Activated CD4-positive, alpha-beta T cell treated with anti-CD3 and anti-CD28 coated beads, Interleukin-2, amount 10 ng/mL, durations not matched to agents 7 days and 5 days (primary cell): ENCODE measurements around the gene TMEM229A. TPM values are rescaled to one million over a fixed set of nuclear protein-coding genes. Genes with fewer than 3 reads are reported as not detected.
A peak's percentile ranks its signal among the peaks of the same experiment; 100 is the strongest.
"Not testable (repeated sequence)": the region's sequence is repeated elsewhere in the genome, so short reads cannot be mapped to it uniquely, and the experiment has no call there.

Experiments
- CTCF ChIA-PET: fragments of 350-600 bp; sonication (Branson Sonifier 250); formaldehyde crosslinking; loops from one replicate; lab custom pipeline; 2021; ENCODE audit warnings: antibody characterized with exemption; lab: Charles Lee
- POLR2A ChIA-PET: fragments of 350-600 bp; sonication (Branson Sonifier 250); formaldehyde crosslinking; loops from one replicate; lab custom pipeline; 2021; ENCODE audit warnings: antibody characterized with exemption; lab: Charles Lee
- DNase-seq: peaks from one replicate; pipeline ENCODE4 v3.0.0-alpha.2; 2020
- H3K27ac Mint-ChIP-seq: one replicate; pipeline ENCODE4 v1.8.0; 2021; ENCODE audit warnings: mild to moderate bottlenecking, moderate library complexity, mixed read lengths
- H3K27me3 Mint-ChIP-seq: one replicate; pipeline ENCODE4 v1.8.0; 2021; ENCODE audit warnings: mixed read lengths
- H3K36me3 Mint-ChIP-seq: one replicate; pipeline ENCODE4 v1.8.0; 2021; ENCODE audit warnings: low read depth, mixed read lengths
- H3K4me1 Mint-ChIP-seq: one replicate; pipeline ENCODE4 v1.8.0; 2021; ENCODE audit warnings: mixed read lengths
- H3K4me3 Mint-ChIP-seq: one replicate; pipeline ENCODE4 v1.8.0; 2021; ENCODE audit warnings: mild to moderate bottlenecking, moderate library complexity, mixed read lengths
- H3K9me3 Mint-ChIP-seq: one replicate; pipeline ENCODE4 v1.8.0; 2021; ENCODE audit warnings: mixed read lengths
- total RNA-seq, 2 experiments: library from RNA; stranded (reverse); gene quantifications; one replicate each; pipeline ENCODE4 v1.2.3, GENCODE V29; 2021

The TMEM229A gene
- total RNA-seq, 2 experiments from 2014 or later, result not detected

DNA sequence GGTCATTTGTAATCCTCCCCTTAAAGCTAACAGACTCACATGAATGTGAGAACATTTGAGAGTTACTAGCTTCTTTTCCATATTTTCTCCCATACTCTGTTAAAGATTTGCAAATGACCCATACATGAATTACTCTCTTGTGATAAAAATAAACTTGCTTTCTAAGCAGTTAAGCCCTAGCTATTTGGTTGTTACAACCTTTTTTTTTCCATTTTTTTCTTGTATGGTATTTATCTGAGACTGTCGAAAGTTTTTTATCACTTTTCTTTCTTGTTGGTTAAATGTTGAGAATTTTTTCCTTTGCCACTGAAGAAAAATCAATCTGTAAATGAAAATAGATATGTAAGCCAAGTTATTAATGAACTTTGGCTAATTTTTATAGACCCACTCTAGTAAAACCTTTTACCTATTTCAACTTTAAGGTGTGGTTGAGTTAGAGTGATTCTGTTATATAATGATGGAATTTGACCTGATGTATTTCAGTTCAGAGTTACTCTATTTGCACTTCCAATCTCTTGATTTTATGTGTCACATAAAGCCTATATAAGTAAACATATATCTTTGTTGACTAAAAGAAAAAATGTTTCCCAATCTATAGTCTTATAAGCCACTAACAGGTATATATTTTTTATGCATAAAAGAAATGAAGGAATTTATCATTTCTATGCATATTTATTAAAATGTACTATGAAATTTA lies 19.0 kb upstream of the TMEM229A start:
- Mint-ChIP-seq H3K36me3 (no peaks in the 10 kb centered on the region), H3K27me3 (no peaks in the 10 kb centered on the region), H3K4me3 (no peak overlapping the region), H3K4me1 (no peaks in the 10 kb centered on the region), H3K27ac (no peak overlapping the region), H3K9me3 (no peaks in the 10 kb centered on the region)
- POLR2A ChIA-PET, result no interaction called here
- no peak for DNase-seq
- CTCF ChIA-PET, result no interaction called here

DNA sequence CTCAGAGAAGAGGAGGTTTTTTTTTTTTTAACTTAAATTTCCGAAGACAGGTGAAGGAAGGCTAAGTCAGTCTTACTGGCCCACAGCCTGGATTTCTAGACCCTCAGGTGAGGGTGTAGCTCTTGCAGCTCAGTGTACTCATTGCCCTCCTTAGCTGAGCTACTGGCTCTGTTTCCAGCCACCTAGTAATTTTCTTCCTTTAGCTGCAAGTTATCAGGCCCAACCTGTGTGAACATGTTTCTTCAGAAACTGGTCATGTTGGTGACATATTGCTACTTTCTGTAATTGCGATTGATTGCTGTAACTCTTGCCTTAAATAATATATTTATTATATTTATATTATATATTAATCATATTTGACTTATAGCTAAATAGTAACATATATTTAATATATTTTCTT lies 10.0 kb upstream of the TMEM229A start:
- ChIA-PET CTCF (no interaction called here), POLR2A (no interaction called here)
- no peak overlapping the region for H3K4me3 Mint-ChIP-seq
- no peaks in the 10 kb centered on the region for H3K27me3 Mint-ChIP-seq
- H3K4me1 Mint-ChIP-seq, result no peaks in the 10 kb centered on the region
- no peaks in the 10 kb centered on the region for H3K9me3 Mint-ChIP-seq
- H3K36me3 Mint-ChIP-seq, result no peaks in the 10 kb centered on the region
- no peak for DNase-seq
- H3K27ac Mint-ChIP-seq, result no peak overlapping the region

GRCh38 chr7:124041439-124041838 lies 8.6 kb upstream of the TMEM229A start:
- ChIA-PET CTCF (no interaction called here), POLR2A (no interaction called here)
- Mint-ChIP-seq H3K36me3 (no peaks in the 10 kb centered on the region), H3K4me3 (no peak overlapping the region), H3K27me3 (peaks cover 3% of the 10 kb centered on the region), H3K4me1 (no peaks in the 10 kb centered on the region), H3K9me3 (no peaks in the 10 kb centered on the region), H3K27ac (no peak overlapping the region)
- no peak for DNase-seq

DNA sequence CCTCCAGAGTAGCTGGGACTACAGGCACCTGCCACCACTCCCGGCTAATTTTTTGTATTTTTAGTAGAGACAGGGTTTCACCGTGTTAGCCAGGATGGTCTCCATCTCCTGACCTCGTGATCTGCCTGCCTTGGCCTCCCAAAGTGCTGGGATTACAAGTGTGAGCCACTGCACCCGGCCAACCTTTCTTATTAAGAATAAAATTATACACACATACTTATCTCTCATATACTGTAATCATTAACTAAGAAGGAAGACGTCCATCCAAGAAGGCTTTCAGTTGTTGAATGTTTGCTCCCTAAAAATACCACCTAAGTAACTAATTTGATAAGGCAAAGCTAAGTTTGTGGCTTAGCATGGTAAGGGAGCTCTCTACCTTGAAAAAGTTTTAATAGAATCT lies 5.0 kb upstream of the TMEM229A start:
- H3K27me3 Mint-ChIP-seq, result peaks cover 26% of the 10 kb centered on the region
- H3K27ac Mint-ChIP-seq, H3K36me3 Mint-ChIP-seq, H3K4me3 Mint-ChIP-seq, POLR2A ChIA-PET, DNase-seq, CTCF ChIA-PET, H3K4me1 Mint-ChIP-seq, H3K9me3 Mint-ChIP-seq: not testable (repeated sequence)

DNA sequence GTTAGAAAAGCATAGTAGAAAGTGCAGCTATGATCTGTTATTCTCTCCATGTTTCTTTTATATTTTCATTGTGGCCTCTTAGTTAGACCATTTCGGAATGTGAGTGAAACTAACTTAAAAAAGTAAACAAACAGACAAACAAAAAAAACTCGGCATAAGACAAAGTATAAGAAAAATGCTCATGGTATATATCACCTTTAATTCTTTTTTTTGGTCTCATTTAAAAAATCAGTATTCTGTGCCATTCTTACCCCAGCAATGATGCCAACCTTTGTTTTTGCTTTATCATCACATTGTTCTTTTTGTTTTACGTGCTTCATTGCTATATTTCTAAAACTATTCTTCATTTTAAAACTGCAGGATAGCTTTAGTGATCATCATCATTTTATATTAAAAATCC lies 2.8 kb upstream of the TMEM229A start:
- Mint-ChIP-seq H3K27me3 (peaks cover 43% of the 10 kb centered on the region), H3K36me3 (no peaks in the 10 kb centered on the region), H3K27ac (no peak overlapping the region), H3K4me3 (no peak overlapping the region), H3K9me3 (no peaks in the 10 kb centered on the region), H3K4me1 (peaks cover 4% of the 10 kb centered on the region)
- ChIA-PET CTCF (interaction anchor here (0.5 kb wide), 1 partner anchor 165 kb away, joined by 3 read pairs; no protein-coding TSS in a partner anchor), POLR2A (no interaction called here)
- no peak for DNase-seq

DNA sequence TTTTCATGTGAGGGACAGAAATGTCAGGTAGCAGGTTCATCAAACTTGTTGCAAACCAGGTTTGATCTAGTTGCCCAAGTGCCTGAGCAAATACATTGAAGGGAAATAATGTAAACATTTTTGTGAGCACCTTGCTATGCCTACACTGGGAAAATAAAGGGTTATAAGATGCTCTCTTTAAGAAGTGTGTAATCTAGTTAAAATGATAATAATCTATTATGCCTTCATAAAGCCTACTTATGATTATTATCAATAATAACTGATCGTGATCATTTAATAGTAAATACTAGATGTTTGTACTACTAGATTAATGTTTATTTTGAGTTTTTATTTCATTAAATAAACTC lies 1.9 kb upstream of the TMEM229A start:
- ChIA-PET POLR2A (no interaction called here), CTCF (no interaction called here)
- Mint-ChIP-seq H3K27me3 (peaks cover 51% of the 10 kb centered on the region), H3K9me3 (no peaks in the 10 kb centered on the region), H3K36me3 (no peaks in the 10 kb centered on the region), H3K4me1 (peaks cover 4% of the 10 kb centered on the region), H3K4me3 (no peak overlapping the region), H3K27ac (no peak overlapping the region)
- DNase-seq, result no peak

GRCh38 chr7:124033807-124034753 lies 1.2 kb upstream of the TMEM229A start:
- no peaks in the 10 kb centered on the region for H3K9me3 Mint-ChIP-seq
- DNase-seq, result no peak
- peaks cover 4% of the 10 kb centered on the region for H3K4me1 Mint-ChIP-seq
- H3K27ac Mint-ChIP-seq, result no peak overlapping the region
- no peak overlapping the region for H3K4me3 Mint-ChIP-seq
- H3K27me3 Mint-ChIP-seq, result peaks cover 53% of the 10 kb centered on the region
- H3K36me3 Mint-ChIP-seq, result no peaks in the 10 kb centered on the region
- POLR2A ChIA-PET, result no interaction called here
- CTCF ChIA-PET, result no interaction called here

DNA sequence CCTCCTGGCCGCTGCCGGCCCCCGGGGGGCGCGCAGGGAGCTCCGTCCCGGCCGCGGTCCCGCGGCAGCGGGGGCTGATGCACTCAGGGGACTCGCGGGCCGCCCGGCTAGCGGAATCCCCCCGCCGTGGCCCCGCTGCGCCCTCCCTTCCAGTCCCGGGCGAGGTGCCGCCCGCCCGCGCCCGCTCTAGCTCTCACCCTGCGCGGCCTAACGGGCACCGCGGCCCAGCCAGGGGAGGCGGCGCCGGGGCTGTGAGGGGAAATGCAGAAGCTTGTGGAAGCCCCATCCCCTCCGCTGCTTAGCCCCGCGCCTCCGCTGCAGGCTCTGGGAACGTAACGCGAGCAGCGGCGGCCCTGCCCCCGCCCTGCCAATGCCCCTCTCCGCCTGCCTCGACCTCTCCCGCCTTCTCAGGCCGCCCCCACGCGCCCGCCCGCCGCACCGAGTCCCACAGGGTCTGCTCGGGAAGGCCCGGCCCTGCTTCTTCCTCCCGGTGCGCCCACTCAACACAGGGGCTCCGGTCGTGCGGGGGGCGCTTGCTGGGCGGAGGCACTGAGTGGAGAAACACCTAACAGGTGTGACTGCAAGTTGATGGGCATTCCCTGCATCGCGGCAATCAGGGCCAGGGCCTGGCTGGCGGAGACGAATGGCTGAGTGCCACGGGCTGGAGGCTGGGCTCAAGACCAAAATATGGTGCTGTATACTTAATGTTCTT lies 384 bp upstream of the TMEM229A start:
- POLR2A ChIA-PET, result no interaction called here
- H3K27me3 Mint-ChIP-seq, result peaks cover 53% of the 10 kb centered on the region

DNA sequence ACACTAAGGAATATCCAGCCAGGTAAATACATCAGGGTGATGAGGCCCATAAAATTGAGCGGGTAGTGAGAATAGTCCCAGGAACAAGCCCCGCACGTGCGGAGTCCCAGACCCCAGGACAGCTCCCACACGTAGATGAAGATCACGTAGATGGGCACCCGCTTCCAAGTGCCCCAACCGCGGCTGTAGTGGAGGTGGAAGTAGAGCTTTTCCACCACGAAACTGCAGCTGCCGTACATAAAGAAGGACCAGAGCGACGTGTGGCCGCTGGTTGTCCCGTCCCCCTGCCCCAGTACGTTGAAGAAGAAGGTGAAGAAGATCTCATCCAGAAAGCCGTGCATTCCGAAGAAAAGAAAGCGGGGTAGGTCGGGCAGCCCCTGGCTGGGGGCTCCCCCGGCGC lies 948 bp downstream of the TMEM229A start:
- H3K27ac Mint-ChIP-seq, result no peak overlapping the region
- H3K4me3 Mint-ChIP-seq, result peak overlapping the region; percentile 59
- no peaks in the 10 kb centered on the region for H3K9me3 Mint-ChIP-seq
- peaks cover 4% of the 10 kb centered on the region for H3K4me1 Mint-ChIP-seq
- H3K27me3 Mint-ChIP-seq, result peaks cover 55% of the 10 kb centered on the region
- ChIA-PET POLR2A (no interaction called here), CTCF (no interaction called here)
- DNase-seq, result no peak
- H3K36me3 Mint-ChIP-seq, result no peaks in the 10 kb centered on the region

More for the DNA sequence above, 384 bp upstream of the TMEM229A start:
- Mint-ChIP-seq H3K27ac (no peak overlapping the region), H3K4me3 (no peak overlapping the region), H3K9me3 (no peaks in the 10 kb centered on the region), H3K4me1 (peaks cover 4% of the 10 kb centered on the region), H3K36me3 (no peaks in the 10 kb centered on the region)
- DNase-seq, result no peak
- CTCF ChIA-PET, result no interaction called here

DNA sequence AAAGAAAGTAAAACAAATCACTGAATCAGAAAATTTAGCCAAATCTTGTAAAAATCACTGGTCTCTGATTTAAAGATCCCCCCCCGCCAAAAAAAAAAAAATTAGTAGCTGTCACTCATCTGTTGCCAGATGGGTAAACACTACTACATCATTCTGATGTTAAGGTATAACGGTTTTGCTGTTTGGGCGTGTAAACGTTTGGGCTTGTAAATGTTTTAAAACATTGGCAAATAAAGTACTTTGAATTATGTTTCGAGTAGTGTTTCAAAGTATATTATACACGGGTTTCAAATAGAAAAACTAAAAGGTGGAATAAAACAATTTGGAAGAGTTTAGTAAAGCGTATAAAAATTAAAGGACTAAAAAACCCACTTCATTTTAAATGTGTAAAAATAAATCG lies 1.5 kb downstream of the TMEM229A start:
- Mint-ChIP-seq H3K9me3 (no peaks in the 10 kb centered on the region), H3K27me3 (peaks cover 52% of the 10 kb centered on the region), H3K27ac (no peak overlapping the region), H3K4me3 (no peak overlapping the region), H3K4me1 (peaks cover 4% of the 10 kb centered on the region), H3K36me3 (no peaks in the 10 kb centered on the region)
- DNase-seq, result no peak
- ChIA-PET POLR2A (no interaction called here), CTCF (no interaction called here)

GRCh38 chr7:124030964-124031363 lies 1.9 kb downstream of the TMEM229A start:
- H3K4me1 Mint-ChIP-seq, result peaks cover 4% of the 10 kb centered on the region
- ChIA-PET POLR2A (no interaction called here), CTCF (no interaction called here)
- DNase-seq, result no peak
- no peaks in the 10 kb centered on the region for H3K9me3 Mint-ChIP-seq
- H3K27me3 Mint-ChIP-seq, result peaks cover 48% of the 10 kb centered on the region
- H3K36me3 Mint-ChIP-seq, result no peaks in the 10 kb centered on the region
- no peak overlapping the region for H3K27ac Mint-ChIP-seq
- no peak overlapping the region for H3K4me3 Mint-ChIP-seq

DNA sequence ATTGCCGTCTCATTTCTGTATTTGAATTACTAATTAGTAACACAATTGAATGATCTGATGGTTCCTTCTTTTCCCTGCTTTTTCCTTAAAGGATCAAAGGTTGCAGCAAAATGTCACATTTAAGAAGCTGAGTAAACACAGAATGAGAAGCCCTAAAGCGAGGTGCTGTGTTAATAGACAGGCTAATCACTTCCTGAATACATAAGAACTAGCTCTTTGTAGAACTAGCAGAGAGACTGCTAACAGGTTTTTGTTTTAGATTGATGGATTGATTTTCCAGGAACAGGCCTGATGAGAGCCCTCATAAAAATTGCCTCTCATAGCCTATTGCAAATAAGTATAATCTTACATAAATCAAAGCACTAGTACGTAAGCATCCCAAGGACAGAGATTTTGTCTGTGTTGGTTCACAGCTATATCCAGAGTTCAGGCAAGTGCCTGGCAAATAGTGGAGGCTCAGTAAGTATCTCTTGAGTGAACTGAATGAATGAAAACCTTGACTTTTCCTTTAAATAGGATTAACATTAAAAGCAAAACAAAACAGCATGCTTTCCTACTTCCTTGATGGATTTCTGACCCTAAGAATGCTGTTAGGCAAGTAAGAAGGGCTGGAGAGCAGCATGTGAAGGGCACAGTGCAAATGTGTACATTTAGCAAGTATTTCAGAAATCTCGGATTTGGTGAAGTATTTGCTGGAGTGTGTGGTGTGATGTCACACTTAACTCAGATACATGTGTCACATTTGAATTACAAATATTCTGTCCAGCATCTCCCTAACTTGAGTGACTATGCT lies 3.3 kb downstream of the TMEM229A start:
- H3K36me3 Mint-ChIP-seq, result no peaks in the 10 kb centered on the region
- DNase-seq, result no peak
- peaks cover 41% of the 10 kb centered on the region for H3K27me3 Mint-ChIP-seq
- CTCF ChIA-PET, result no interaction called here
- POLR2A ChIA-PET, result no interaction called here
- no peak overlapping the region for H3K4me3 Mint-ChIP-seq
- peaks cover 4% of the 10 kb centered on the region for H3K4me1 Mint-ChIP-seq
- H3K9me3 Mint-ChIP-seq, result no peaks in the 10 kb centered on the region
- H3K27ac Mint-ChIP-seq, result no peak overlapping the region
